GM12874 (cell line): ENCODE measurements around the gene KCNJ11.

Experiments
- CTCF ChIP-seq: IDR thresholded peaks from 2 replicates; pipeline ENCODE4 v1.5.1; 2011; ENCODE audit warnings: low read depth, mild to moderate bottlenecking, control low read depth, low read length, moderate library complexity; ENCODE audit not compliant: insufficient read depth

KCNJ11 gene

DNA sequence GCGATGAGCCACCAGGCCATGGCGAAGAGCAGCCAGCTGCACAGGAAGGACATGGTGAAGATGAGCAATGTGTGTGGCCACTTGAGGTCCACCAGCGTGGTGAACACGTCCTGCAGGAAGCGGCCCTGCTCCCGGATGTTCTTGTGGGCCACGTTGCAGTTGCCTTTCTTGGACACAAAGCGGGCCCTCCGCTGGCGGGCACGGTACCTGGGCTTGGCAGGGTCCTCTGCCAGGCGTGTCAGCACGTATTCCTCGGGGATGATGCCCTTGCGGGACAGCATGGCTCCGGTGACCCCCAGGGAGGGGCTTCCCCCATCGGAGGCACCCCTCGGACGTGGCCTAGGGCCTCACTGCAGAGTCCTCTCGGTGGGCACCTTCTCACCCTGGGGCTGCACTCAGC, 648 bp downstream of the KCNJ11 start:
- TF ChIP-seq CTCF: no peak

DNA sequence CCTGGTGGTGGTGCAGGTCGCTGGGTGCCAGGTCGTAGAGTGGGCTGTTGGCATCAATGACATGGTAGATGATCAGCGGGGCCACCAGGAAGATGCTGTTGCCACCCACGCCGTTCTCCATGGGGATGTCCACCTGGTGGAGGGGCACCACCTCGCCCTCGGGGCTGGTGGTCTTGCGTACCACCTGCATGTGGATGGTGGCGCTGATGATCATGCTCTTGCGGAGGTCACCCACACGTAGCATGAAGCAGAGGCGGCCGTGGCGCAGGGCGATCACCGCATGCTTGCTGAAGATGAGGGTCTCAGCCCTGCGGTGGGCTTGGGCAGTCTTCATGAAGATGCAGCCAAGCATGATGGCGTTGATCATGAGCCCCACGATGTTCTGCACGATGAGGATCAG, 1.2 kb downstream of the KCNJ11 start:
- no peak for TF ChIP-seq CTCF

DNA sequence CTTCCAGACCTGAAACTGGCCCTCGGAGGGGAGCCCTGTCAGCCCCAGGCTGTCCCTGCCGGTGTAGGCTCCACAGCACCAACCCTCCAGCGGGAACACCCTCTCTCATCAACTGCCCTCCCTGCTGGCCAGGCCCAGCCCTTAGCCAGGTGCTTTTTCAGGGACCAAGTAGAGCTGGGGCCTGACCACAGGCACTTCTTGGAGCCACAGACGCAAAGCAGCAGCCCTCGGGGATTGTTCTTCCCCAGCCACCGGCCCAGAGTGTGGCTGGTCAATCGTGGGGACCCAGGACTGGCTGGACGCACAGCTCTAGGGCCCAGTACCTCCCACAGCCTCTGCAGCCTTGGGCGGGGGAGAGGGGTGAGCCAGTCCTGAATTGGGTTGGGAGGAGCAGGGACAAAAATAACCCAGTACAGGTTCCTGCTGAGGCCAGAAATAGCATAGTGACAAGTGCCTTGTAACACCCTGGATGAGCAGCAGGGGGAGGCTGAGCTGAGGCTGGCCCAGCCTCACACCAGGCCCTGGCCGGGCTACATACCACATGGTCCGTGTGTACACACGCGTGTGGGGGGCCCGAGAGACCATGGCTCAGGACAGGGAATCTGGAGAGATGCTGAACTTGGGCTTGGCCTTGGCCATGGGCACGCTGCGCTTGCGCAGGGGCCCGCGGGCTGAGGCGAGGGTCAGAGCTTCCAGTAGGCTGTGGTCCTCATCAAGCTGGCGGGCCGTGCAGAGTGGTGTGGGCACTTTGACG, 2.0 kb downstream of the KCNJ11 start:
- TF ChIP-seq CTCF: peak; percentile 71

DNA sequence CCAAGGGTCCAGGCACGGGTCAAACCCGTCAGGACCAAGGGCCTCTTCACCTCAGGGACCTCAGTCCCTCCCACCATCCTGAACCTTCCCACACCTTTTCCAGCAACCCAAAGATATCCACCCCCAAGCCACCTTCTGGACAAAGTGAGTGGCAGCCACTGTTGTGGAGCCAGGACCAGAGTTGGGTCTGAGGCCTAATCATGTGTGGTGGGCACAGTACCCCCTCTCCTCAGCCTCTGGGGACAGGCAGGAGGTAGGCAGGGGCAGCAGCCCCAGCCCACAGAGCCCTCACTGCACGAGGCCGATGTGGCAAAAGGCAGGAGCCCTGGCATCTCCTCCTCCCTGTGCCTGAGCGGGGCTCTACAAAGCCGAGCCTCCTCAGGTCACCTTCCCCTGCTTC, 2.5 kb downstream of the KCNJ11 start:
- TF ChIP-seq CTCF: no peak

- no peak for TF ChIP-seq CTCF
Observed at GRCh38 chr11:17385492-17385891, 3.0 kb downstream of the KCNJ11 start.

DNA sequence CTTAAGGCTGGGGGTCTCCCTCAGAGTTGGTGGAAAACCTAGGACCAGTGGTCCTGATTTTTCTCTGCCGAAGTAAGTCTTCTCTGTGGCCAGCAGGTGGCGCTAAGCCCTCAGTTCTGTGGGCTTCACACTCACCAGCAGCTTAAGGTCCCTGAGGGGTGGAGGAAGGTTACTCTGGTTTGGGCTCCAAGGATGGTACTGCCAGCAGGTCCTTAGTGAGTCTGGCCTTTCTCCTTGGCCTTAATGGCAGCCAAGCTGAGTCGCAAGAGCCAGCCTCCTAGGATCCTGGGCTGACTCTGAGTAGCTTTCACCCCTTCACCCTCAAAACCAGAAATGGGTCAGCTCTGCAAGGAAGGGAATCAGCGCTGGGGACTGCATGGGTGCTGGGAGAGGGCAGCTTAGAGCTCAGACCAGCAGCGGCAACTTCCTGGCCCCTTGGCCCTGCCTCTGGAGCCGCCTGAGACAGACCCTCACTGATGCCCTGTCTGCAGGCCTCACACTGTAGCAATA, 4.4 kb downstream of the KCNJ11 start:
- TF ChIP-seq CTCF: peak; percentile 86

DNA sequence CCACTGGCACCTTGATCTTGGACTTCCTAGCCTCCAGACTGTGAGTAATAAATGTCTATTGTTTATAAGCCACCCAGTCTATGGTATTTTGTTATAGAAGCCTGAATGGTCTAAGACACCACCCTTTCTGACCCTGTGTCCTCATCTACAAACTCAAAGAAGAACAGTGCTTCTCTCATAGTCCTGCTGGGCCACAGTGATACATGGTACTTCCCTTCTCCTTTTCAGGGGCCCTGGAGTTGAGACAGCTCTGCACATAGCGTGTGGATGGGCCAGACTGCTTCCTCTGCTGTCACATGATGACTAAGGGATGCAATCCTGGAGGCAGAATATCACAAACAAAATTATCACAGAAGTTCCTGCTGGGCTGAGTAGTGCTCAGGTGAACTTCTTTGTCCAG, 5.0 kb downstream of the KCNJ11 start:
- TF ChIP-seq CTCF: no peak
